ENCODE measurements around the gene CATSPERD.

- no peak for TF ChIP-seq POLR2A (IDR thresholded peaks at IDR 0.05)
- TF ChIP-seq, protein P1, sequence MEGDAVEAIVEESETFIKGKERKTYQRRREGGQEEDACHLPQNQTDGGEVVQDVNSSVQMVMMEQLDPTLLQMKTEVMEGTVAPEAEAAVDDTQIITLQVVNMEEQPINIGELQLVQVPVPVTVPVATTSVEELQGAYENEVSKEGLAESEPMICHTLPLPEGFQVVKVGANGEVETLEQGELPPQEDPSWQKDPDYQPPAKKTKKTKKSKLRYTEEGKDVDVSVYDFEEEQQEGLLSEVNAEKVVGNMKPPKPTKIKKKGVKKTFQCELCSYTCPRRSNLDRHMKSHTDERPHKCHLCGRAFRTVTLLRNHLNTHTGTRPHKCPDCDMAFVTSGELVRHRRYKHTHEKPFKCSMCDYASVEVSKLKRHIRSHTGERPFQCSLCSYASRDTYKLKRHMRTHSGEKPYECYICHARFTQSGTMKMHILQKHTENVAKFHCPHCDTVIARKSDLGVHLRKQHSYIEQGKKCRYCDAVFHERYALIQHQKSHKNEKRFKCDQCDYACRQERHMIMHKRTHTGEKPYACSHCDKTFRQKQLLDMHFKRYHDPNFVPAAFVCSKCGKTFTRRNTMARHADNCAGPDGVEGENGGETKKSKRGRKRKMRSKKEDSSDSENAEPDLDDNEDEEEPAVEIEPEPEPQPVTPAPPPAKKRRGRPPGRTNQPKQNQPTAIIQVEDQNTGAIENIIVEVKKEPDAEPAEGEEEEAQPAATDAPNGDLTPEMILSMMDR (IDR thresholded peaks at IDR 0.05): no peak
These were observed 101.9 kb downstream of the CATSPERD start for GRCh38 chr19:5822181-5822844.

All from body of pancreas (tissue), 4 donors.